ENCODE measurements around the gene WDFY2.
A peak's percentile ranks its signal among the peaks of the same experiment; 100 is the strongest.

WDFY2 gene

GRCh38 chr13:51771418-51772104 lies 187.3 kb downstream of the WDFY2 start:
- no peak for DNase-seq (ENCODE audit: low read depth)

GRCh38 chr13:51772105-51772455 lies 187.8 kb downstream of the WDFY2 start:
- no peak for DNase-seq (ENCODE audit: low read depth)

GRCh38 chr13:51772781-51773180 lies 188.5 kb downstream of the WDFY2 start:
- no peak for DNase-seq (ENCODE audit: low read depth)

- DNase-seq (ENCODE audit: low read depth), result no peak
Measured at GRCh38 chr13:51773515-51773914, 189.3 kb downstream of the WDFY2 start.

GRCh38 chr13:51776179-51776578 lies 191.9 kb downstream of the WDFY2 start:
- no peak for DNase-seq (ENCODE audit: low read depth)

GRCh38 chr13:51777921-51778320 lies 193.7 kb downstream of the WDFY2 start:
- DNase-seq (ENCODE audit: low read depth), result no peak

- DNase-seq (ENCODE audit: low read depth), result no peak
Measured at GRCh38 chr13:51778392-51778791, 194.1 kb downstream of the WDFY2 start.

- DNase-seq (ENCODE audit: low read depth), result no peak
Measured at GRCh38 chr13:51780099-51780498, 195.8 kb downstream of the WDFY2 start.

GRCh38 chr13:51781246-51782022 lies 197.2 kb downstream of the WDFY2 start:
- no peak for DNase-seq (ENCODE audit: low read depth)

- no peak for DNase-seq (ENCODE audit: low read depth)
Measured at GRCh38 chr13:51782026-51782710, 197.9 kb downstream of the WDFY2 start.

GRCh38 chr13:51783428-51784094 lies 199.3 kb downstream of the WDFY2 start:
- no peak for DNase-seq (ENCODE audit: low read depth)

GRCh38 chr13:51784097-51784496 lies 199.8 kb downstream of the WDFY2 start:
- no peak for DNase-seq (ENCODE audit: low read depth)

GRCh38 chr13:51785712-51786424 lies 201.6 kb downstream of the WDFY2 start:
- no peak for DNase-seq (ENCODE audit: low read depth)

GRCh38 chr13:51786425-51787265 lies 202.4 kb downstream of the WDFY2 start:
- no peak for DNase-seq (ENCODE audit: low read depth)

GRCh38 chr13:51793570-51794271 lies 209.5 kb downstream of the WDFY2 start:
- DNase-seq (ENCODE audit: low read depth), result peak; percentile 34

GRCh38 chr13:51794964-51795363 lies 210.7 kb downstream of the WDFY2 start:
- no peak for DNase-seq (ENCODE audit: low read depth)

GRCh38 chr13:51795419-51795818 lies 211.2 kb downstream of the WDFY2 start:
- DNase-seq (ENCODE audit: low read depth), result no peak

GRCh38 chr13:51796546-51796945 lies 212.3 kb downstream of the WDFY2 start:
- DNase-seq (ENCODE audit: low read depth), result no peak

GRCh38 chr13:51797664-51798488 lies 213.6 kb downstream of the WDFY2 start:
- no peak for DNase-seq (ENCODE audit: low read depth)
